Activated CD4-positive, alpha-beta T cell treated with anti-CD3 and anti-CD28 coated beads for 48 hours (primary cell): ENCODE results near the gene ATG9B.

Experiments
- DNase-seq: peaks from one replicate; pipeline ENCODE4 v3.0.0-alpha.2; 2020

The ATG9B gene

GRCh38 chr7:150998341-150998740 is 26.0 kb downstream of the ATG9B start:
- no peak for DNase-seq

GRCh38 chr7:150997817-150998216 is 26.5 kb downstream of the ATG9B start:
- DNase-seq: no peak

- DNase-seq: no peak
These were observed 27.2 kb downstream of the ATG9B start for GRCh38 chr7:150997075-150997511.

GRCh38 chr7:150996376-150997074 is 27.8 kb downstream of the ATG9B start:
- DNase-seq: peak; percentile 41

GRCh38 chr7:150994838-150995510 is 29.3 kb downstream of the ATG9B start:
- no peak for DNase-seq

GRCh38 chr7:150994141-150994837 is 30.0 kb downstream of the ATG9B start:
- peak; percentile 48 for DNase-seq

- DNase-seq: no peak
These were observed 30.8 kb downstream of the ATG9B start for GRCh38 chr7:150993511-150993910.

- DNase-seq: peak; percentile 51
These were observed 31.4 kb downstream of the ATG9B start for GRCh38 chr7:150992833-150993302.

- no peak for DNase-seq
These were observed 32.1 kb downstream of the ATG9B start for GRCh38 chr7:150992051-150992640.

GRCh38 chr7:150990416-150991186 is 33.7 kb downstream of the ATG9B start, which contains the start of gene NOS3:
TSS of gene NOS3 (plus strand) at chr7:150991017. CDS start at chr7:150993804, 2,787 bp downstream.
- DNase-seq: no peak

GRCh38 chr7:150989456-150989855 is 34.8 kb downstream of the ATG9B start:
- no peak for DNase-seq

GRCh38 chr7:150988230-150989226 is 35.8 kb downstream of the ATG9B start:
- DNase-seq: peak; percentile 80

GRCh38 chr7:150986556-150986955 is 37.7 kb downstream of the ATG9B start:
- DNase-seq: no peak

GRCh38 chr7:150986099-150986512 is 38.2 kb downstream of the ATG9B start:
- peak; percentile 75 for DNase-seq

GRCh38 chr7:150983893-150984368 is 40.4 kb downstream of the ATG9B start:
- no peak for DNase-seq

GRCh38 chr7:150982351-150982750 is 41.9 kb downstream of the ATG9B start:
- no peak for DNase-seq

- DNase-seq: no peak
These were observed 42.6 kb downstream of the ATG9B start for GRCh38 chr7:150981644-150982043.

GRCh38 chr7:150980663-150981062 is 43.6 kb downstream of the ATG9B start:
- no peak for DNase-seq

GRCh38 chr7:150979713-150980390 is 44.4 kb downstream of the ATG9B start:
- no peak for DNase-seq

GRCh38 chr7:150978126-150978789 is 46.0 kb downstream of the ATG9B start, which contains the start of gene KCNH2:
TSS of gene KCNH2 (minus strand) at chr7:150978321. CDS start at chr7:150977913, 408 bp downstream.
- no peak for DNase-seq
